GM21723 (cell line): Measurements from ENCODE around the gene PCDH7.

Experiments
- ATAC-seq: cut with Tn5 transposase; IDR thresholded peaks from one replicate; pipeline ENCODE4 v1.9.1; 2021; ENCODE audit warnings: mild to moderate bottlenecking, moderate library complexity; ENCODE audit not compliant: unreplicated experiment

PCDH7 gene

GRCh38 chr4:30726090-30726675, 6.0 kb downstream of the PCDH7 start:
- no peak for ATAC-seq

GRCh38 chr4:30727409-30727808, 7.2 kb downstream of the PCDH7 start:
- ATAC-seq, result no peak

DNA sequence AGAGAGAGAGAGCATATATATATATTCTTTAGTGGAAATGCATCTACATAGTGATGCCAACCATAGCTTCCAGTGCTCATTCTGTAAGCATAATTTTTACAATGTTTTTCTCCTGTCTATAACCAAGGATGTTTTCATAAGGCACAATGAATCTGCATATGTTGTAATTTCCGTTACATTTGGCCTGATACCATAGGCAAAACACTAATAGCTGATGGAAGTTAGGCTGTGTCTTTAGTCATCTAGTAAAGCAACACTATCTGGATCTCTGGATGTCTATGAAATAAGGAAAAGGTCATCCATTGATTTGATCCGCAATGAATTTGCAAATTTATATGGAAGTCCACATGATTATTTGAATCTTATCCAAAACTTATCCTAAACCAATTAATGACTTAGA, 8.1 kb downstream of the PCDH7 start:
- no peak for ATAC-seq

GRCh38 chr4:30743897-30744296, 23.7 kb downstream of the PCDH7 start:
- ATAC-seq, result no peak

DNA sequence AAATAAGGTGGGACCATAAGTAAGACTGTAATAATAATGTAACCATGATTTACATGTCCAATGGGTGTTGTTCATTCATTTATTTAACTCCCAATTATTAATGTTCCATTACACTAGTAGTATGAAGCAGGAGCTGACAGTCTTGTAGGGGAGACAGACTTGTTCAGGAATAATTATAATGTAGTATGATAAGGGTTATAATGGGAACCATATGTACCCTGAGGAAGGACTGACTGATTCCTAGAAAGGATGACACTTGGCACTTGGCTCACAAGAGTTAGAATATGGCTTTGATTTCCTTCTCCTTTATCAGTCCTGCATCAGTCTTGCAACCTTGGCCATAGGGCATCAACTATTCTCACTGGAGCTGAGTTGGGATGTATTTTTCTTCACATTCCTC, 24.2 kb downstream of the PCDH7 start:
- ATAC-seq, result no peak

DNA sequence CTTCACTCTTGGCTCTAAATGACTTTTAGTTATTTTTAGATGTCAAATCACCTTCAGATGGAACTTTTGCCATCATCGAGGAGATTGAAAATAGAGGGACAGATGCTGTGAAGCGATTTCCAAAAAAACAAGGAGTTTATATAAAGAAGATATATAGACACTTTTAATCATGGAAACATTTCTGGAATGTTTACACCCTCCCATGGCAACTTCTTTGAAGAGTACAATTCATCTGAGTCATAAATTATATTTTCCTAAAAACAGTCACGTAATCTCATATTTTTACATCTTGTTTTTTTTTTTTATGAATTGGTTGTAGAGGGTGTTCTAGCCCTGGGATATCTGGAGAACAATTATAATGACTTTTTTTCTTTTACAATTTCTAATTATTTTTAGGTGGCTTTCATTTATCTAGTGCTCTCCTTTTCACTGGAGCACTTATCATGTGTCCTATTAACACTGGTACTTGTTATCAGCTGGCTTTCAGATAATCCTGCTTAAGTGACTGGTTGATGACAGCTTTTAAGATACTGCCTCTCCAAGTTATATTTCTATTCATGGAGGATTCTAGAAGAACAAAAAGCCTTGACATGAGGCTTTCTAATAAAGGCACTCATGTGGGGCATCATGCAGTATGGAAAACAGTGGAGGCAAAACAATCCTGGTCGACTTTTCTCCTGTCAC, 24.9 kb downstream of the PCDH7 start:
- no peak for ATAC-seq

GRCh38 chr4:30746735-30747134, 26.6 kb downstream of the PCDH7 start:
- no peak for ATAC-seq

GRCh38 chr4:30753316-30753715, 33.1 kb downstream of the PCDH7 start:
- ATAC-seq, result no peak

DNA sequence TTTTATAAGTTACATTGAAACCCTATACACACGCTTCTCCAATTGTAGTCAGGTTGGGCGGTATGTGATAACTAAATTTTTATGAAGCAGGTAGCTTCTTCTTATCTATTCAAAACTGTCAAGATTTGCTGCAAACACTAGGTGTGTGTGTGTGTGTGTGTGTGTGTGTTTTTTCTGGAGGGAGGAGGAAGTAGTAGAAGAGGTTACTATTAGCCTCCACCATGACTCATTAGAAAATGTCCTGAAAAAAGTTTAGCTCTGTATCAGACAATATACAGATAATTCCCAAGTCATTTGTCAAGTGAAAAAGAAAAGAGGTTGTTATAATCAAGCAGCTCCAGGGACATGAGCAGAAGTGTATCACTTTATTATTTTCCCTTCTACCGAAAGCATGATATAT, 33.9 kb downstream of the PCDH7 start:
- ATAC-seq, result no peak

DNA sequence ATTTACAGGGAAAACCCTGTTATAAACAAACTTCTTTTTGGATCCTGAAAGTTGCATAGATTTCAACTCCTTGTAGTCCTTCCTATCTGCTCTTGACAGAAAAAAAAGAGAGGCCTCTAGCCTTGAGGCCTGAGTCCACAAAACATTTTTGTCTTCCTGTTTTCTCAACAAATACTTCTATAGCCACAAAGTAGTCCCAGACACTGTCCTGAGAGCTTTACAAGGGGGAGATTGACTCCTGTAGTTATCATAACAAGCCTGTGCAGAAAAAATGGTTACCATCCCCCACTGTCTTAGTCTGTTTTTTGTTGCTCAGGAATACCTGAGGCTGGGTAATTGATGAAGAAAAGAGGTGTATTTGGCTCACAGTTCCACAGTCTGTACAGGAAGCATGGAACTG, 35.2 kb downstream of the PCDH7 start:
- ATAC-seq, result no peak

GRCh38 chr4:30756553-30756952, 36.4 kb downstream of the PCDH7 start:
- ATAC-seq, result no peak

DNA sequence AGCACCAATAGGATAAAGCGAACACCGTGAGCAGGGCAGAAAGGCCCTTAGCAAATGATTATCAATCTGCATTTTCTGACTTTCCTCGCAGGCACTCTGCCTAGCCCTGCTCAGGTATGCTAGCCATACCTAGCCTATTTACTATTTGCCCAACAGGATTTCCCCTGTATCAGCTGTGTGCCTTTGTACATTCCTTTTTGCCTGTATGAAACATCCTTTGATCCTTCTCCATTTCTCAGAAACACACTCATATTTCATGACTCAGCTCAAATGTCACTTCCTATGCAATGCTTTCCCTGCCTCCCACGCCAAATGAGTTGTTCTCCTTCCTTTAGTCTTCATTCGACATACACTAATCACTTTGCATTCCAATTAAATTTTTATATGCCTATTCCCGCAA, 37.2 kb downstream of the PCDH7 start:
- no peak for ATAC-seq

DNA sequence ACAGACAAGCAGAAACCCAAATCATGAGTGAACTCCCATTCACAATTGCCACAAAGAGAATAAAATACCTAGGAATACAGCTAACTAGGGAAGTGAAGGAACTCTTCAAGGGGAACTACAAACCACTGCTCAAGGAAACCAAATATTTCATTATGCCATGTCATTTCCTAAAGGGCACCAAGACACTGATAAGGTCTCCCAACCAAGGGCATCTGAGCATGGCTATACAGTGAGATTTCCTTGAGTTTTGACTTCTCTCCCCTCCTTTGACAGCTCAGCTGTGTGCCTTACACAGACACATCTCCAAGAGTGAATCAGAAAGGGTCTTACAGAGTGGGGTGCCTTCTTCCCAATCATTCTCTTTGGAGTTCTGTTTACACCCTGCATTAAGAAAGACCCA, 40.4 kb downstream of the PCDH7 start:
- no peak for ATAC-seq

GRCh38 chr4:30763321-30763727, 43.2 kb downstream of the PCDH7 start:
- ATAC-seq, result no peak

DNA sequence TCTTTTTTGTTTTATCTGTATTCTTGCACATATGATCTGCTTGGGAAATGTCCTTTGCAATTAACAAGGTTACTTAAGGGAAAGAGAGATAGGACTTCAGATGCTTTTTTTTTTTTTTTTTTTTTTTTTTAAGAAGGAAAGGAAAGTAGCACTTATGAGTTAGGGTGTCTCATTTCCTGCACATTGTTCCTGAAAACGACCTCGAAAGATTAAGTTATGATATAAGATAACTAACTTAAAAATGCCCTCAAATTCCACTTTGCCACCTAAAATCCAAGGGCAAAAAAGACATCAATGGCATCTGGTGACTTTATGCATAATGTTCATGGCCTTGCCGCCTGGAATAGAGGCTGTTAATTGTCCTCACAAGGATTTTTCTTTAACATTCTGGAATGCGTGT, 44.9 kb downstream of the PCDH7 start:
- no peak for ATAC-seq

GRCh38 chr4:30767147-30767845, 47.1 kb downstream of the PCDH7 start:
- no peak for ATAC-seq

- no peak for ATAC-seq
Measured at GRCh38 chr4:30768277-30768676, 48.1 kb downstream of the PCDH7 start.

- ATAC-seq, result no peak
Measured at GRCh38 chr4:30769093-30769492, 48.9 kb downstream of the PCDH7 start.

GRCh38 chr4:30770049-30770549, 49.9 kb downstream of the PCDH7 start:
- ATAC-seq, result no peak

- no peak for ATAC-seq
Measured at GRCh38 chr4:30770812-30771211, 50.6 kb downstream of the PCDH7 start.

DNA sequence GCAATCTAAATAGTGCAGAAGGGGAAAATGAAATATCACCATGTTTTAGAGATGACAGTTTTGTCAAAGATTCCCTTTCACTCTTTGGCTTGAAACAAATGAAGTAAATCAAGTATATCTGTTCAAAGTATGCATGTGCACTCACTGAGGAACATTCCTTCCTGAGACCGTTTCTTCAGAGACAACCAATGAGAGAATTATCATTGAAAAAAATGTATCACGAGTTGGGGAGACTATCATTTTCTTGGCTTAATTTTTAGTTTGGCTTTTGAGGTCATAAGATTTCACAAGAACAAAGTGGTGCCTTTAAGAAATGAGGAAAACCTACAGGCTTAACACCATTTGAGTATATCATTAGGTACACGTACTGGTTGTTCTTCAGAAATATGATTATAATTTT, 56.3 kb downstream of the PCDH7 start:
- ATAC-seq, result no peak

DNA sequence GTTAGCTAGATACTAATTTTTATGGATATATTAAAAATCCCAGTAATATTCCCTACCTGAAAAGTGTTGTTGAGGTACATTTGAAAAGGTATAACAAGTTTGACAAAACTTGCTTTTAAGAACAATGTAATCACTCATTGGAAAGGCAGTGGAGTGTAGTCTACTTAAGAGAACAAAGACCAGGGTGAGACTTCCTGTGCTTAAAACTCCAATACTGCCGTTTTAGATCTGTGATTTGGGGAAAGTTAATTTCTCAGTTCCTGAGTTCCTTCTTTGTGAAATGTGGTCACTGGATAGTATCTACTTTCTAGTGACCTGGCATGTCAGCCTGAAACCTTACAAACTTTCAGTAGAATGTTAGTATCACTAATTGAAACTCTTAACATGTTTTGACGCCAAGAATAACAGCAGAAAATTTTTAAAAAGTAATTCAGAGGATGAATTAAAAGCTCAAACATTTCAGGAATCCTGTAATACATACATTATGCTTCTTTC, 56.8 kb downstream of the PCDH7 start:
- no peak for ATAC-seq
